Loucy (cell line): ENCODE data around the gene HSPA12B.

Experiments
- H2AFZ ChIP-seq: fragments of 200-600 bp; sonication (generic); 2 replicates; pipeline ENCODE4 v1.6.0; 2016; ENCODE audit warnings: antibody characterized with exemption, mild to moderate bottlenecking, low read length, moderate library complexity
- H3F3A ChIP-seq: fragments of 200-600 bp; 2 replicates; pipeline ENCODE4 v1.6.0; 2016; ENCODE audit warnings: antibody characterized with exemption, low read depth, mild to moderate bottlenecking
- H3K27me3 ChIP-seq: fragments of 200-600 bp; sonication (generic); 2 replicates; pipeline ENCODE4 v1.6.1; 2014; ENCODE audit warnings: low read length, mild to moderate bottlenecking; ENCODE audit not compliant: insufficient read depth, poor library complexity, severe bottlenecking
- H3K36me3 ChIP-seq: fragments of 200-600 bp; sonication (generic); 2 replicates; pipeline ENCODE4 v1.6.1; 2016; ENCODE audit warnings: low read length; ENCODE audit not compliant: insufficient read depth
- H3K4me1 ChIP-seq: fragments of 200-600 bp; sonication (generic); 2 replicates; pipeline ENCODE4 v1.5.1; 2014; ENCODE audit warnings: low read length, mild to moderate bottlenecking; ENCODE audit not compliant: insufficient read depth, poor library complexity, severe bottlenecking
- H3K4me2 ChIP-seq: fragments of 200-600 bp; sonication (generic); 2 replicates; pipeline ENCODE4 v1.6.0; 2014; ENCODE audit warnings: antibody characterized with exemption, low read length, low read depth, mild to moderate bottlenecking; ENCODE audit not compliant: poor library complexity, severe bottlenecking
- H3K4me3 ChIP-seq: fragments of 200-600 bp; sonication (generic); 2 replicates; pipeline ENCODE4 v1.5.1; 2014; ENCODE audit warnings: low read length, mild to moderate bottlenecking, mixed read lengths; ENCODE audit not compliant: poor library complexity, severe bottlenecking
- H3K79me2 ChIP-seq: fragments of 200-600 bp; sonication (generic); 2 replicates; pipeline ENCODE4 v1.6.1; 2014; ENCODE audit warnings: low read length; ENCODE audit not compliant: insufficient read depth
- H3K9ac ChIP-seq: fragments of 200-600 bp; sonication (generic); 2 replicates; pipeline ENCODE4 v1.6.0; 2014; ENCODE audit warnings: mild to moderate bottlenecking, low read depth, low read length, moderate library complexity; ENCODE audit not compliant: poor library complexity, severe bottlenecking
- H3K9me2 ChIP-seq: fragments of 200-600 bp; sonication (generic); replicated peaks from 2 replicates; pipeline ENCODE4 v1.6.1; 2016; ENCODE audit warnings: low read depth, low read length, mixed read lengths
- H3K9me3 ChIP-seq: fragments of 200-600 bp; sonication (generic); 2 replicates; pipeline ENCODE4 v1.6.1; 2014; ENCODE audit warnings: mild to moderate bottlenecking, antibody characterized with exemption, low read length, low read depth; ENCODE audit not compliant: insufficient read depth
- H4K20me1 ChIP-seq: fragments of 200-600 bp; sonication (generic); 2 replicates; pipeline ENCODE4 v1.6.0; 2014; ENCODE audit warnings: antibody characterized with exemption, low read length, mild to moderate bottlenecking; ENCODE audit not compliant: insufficient read depth, poor library complexity, severe bottlenecking
- CTCF ChIP-seq: fragments of 200-600 bp; sonication (generic); conservative IDR thresholded peaks from 2 replicates; pipeline ENCODE4 v1.5.1; 2014; ENCODE audit warnings: mild to moderate bottlenecking, antibody characterized with exemption, low read length
- EZH2phosphoT487 ChIP-seq: fragments of 200-600 bp; IDR thresholded peaks from 2 replicates; pipeline ENCODE4 v1.6.1; 2018; ENCODE audit warnings: antibody characterized with exemption, mild to moderate bottlenecking, moderate library complexity, borderline replicate concordance

The HSPA12B gene

DNA sequence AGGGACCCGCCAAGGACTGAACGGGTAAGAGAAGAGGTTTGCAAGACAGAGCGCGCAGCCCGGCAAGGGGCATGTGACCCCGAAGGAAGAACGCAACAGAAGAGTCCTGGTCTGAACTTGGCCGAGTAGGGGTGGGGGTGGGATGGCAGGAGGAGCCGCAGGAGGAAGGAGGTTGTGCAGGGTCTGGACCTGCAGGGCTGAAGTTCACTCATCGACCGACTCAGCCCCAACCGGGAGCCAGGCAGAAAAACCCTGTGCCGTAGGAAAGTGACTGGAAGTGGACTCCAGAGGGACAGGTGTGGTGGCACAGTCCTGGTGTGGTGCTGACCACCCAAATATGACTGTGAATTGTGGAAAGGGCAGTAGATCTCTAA is 19.9 kb downstream of the HSPA12B start:
- H4K20me1 ChIP-seq = no peaks in the 10 kb centered on the region
- no peaks in the 10 kb centered on the region for H3F3A ChIP-seq
- no peak overlapping the region for H3K9ac ChIP-seq
- H3K4me2 ChIP-seq = no peak overlapping the region
- no peaks in the 10 kb centered on the region for H3K79me2 ChIP-seq
- TF ChIP-seq EZH2phosphoT487 = no peak
- no peak for TF ChIP-seq CTCF
- no peaks in the 10 kb centered on the region for H3K9me3 ChIP-seq
- no peaks in the 10 kb centered on the region for H3K27me3 ChIP-seq
- no peak overlapping the region for H2AFZ ChIP-seq
- H3K4me3 ChIP-seq = no peak overlapping the region
- no peaks in the 10 kb centered on the region; the same call in 1 of the 2 replicates for H3K36me3 ChIP-seq
- H3K9me2 ChIP-seq = no peaks in the 10 kb centered on the region
- no peaks in the 10 kb centered on the region for H3K4me1 ChIP-seq

GRCh38 chr20:3753098-3753497 is 20.6 kb downstream of the HSPA12B start:
- H3K27me3 ChIP-seq = no peaks in the 10 kb centered on the region
- peak; percentile 78 for TF ChIP-seq CTCF
- no peak for TF ChIP-seq EZH2phosphoT487
- H4K20me1 ChIP-seq = no peaks in the 10 kb centered on the region
- no peak overlapping the region for H3K9ac ChIP-seq
- H3F3A ChIP-seq = no peaks in the 10 kb centered on the region
- no peaks in the 10 kb centered on the region for H3K9me3 ChIP-seq
- H2AFZ ChIP-seq = no peak overlapping the region
- peaks cover 4% of the 10 kb centered on the region; the same call in 1 of the 2 replicates for H3K36me3 ChIP-seq
- no peak overlapping the region for H3K4me2 ChIP-seq
- H3K4me1 ChIP-seq = no peaks in the 10 kb centered on the region
- no peak overlapping the region for H3K4me3 ChIP-seq
- H3K79me2 ChIP-seq = no peaks in the 10 kb centered on the region
- no peaks in the 10 kb centered on the region for H3K9me2 ChIP-seq

DNA sequence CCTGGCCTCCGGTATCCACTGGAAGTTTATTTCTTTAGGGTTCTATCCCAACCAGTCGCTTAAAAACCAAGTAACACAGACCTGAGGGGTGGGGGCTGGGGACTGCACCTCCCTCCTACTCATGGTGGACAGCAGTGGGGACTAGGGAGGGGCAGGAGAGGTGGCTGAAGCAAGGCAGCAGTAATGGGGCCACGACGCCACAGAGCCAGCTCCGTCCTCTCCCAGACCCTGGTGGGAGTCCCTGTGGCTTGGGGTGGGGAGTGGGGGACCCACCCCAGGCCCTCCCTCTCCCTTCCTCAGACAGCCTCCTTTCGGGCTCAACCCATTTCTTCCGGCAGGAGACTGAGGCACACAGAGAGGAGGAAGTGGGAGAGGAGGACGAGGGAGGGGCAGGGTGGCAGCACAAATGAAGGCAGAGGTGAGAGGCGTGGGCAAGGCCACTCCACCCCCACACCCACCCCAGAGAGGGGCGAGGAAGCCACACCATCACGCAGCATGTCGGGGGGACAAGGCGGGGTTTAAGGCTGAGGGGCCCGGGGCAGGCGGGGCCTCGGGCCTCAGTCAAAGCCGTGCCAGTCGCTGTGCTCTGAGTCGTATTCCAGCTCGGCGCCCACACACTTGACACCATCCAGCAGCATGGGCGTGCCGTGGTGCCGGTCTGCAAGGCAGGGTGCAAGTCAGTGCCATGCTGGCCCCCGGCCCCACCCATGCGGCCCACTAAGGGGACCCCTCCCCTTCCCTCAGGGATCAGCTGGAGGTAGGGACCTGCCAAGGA is 21.2 kb downstream of the HSPA12B start:
- H4K20me1 ChIP-seq = no peaks in the 10 kb centered on the region
- no peaks in the 10 kb centered on the region for H3K9me3 ChIP-seq
- H3K9ac ChIP-seq = no peak overlapping the region
- TF ChIP-seq EZH2phosphoT487 = no peak
- no peak for TF ChIP-seq CTCF
- H3K27me3 ChIP-seq = no peaks in the 10 kb centered on the region
- no peaks in the 10 kb centered on the region for H3K9me2 ChIP-seq
- no peak overlapping the region for H3K4me2 ChIP-seq
- no peaks in the 10 kb centered on the region for H3K4me1 ChIP-seq
- no peaks in the 10 kb centered on the region for H3F3A ChIP-seq
- H2AFZ ChIP-seq = no peak overlapping the region
- H3K79me2 ChIP-seq = no peaks in the 10 kb centered on the region
- no peak overlapping the region for H3K4me3 ChIP-seq
- H3K36me3 ChIP-seq = peaks cover 8% of the 10 kb centered on the region; the same call in 1 of the 2 replicates
